GM19328 (cell line): ENCODE data around the gene USP6.
"Not testable (repeated sequence)": the region's sequence is repeated elsewhere in the genome, so short reads cannot be mapped to it uniquely, and the experiment has no call there.

Experiments used
- ATAC-seq: cut with Tn5 transposase; IDR thresholded peaks from one replicate; pipeline ENCODE4 v1.9.1; 2021; ENCODE audit warnings: mild to moderate bottlenecking, moderate library complexity; ENCODE audit not compliant: unreplicated experiment

The USP6 gene

DNA sequence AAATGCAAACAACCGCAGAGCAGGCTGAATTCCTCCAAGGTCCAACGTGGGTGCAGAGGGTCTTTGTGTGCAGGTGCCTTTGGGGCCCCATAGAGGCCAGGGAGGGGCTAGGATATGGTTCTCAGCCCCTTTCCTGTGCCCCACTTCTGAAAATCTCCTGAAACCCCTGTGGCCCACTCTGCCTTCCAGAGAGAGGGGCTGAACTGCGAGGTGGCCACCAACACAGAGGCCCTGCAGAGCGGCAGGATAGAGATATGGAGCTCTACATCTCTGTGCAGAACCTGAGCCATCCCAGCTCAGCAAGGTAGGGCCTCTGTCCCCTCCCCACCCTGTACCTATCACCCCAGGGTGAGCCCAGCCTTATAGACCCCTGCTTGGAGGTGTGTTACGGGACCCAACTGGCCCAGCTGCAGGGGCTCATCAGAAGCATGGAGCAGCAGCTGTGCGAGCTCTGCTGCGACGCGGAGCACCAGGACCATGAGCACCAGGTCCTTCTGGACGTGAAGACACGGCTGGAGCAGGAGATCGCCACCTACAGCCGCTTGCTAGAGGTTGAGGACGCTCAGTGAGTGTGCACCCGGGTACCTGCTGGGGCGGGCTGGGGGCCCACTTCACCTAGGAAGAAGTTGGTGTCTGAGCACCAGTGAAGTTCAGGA, 5.5 kb downstream of the USP6 start:
- no peak for ATAC-seq

DNA sequence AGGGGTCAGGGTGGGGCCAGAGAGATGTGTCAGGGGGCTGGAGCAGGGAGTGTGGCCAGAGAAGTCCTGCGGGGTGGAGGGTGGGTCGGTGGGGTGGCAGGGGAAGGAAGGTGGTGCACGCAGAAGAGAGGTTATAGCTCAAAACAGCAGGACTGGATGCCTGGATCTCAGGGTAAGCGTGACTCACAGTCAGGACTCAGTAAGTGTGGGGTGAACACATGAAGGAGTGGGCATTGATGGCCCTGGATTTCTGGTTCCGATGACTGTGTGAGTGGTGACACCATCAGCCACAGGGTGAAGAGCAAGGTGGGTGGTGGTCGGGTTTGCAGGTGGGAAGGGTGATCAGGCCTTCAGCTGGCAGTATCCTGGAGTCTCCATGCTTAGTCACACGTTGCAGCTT, 6.2 kb downstream of the USP6 start:
- ATAC-seq, result not testable (repeated sequence)

- no peak for ATAC-seq
Measured at GRCh38 chr17:5122586-5123342, 6.9 kb downstream of the USP6 start.

DNA sequence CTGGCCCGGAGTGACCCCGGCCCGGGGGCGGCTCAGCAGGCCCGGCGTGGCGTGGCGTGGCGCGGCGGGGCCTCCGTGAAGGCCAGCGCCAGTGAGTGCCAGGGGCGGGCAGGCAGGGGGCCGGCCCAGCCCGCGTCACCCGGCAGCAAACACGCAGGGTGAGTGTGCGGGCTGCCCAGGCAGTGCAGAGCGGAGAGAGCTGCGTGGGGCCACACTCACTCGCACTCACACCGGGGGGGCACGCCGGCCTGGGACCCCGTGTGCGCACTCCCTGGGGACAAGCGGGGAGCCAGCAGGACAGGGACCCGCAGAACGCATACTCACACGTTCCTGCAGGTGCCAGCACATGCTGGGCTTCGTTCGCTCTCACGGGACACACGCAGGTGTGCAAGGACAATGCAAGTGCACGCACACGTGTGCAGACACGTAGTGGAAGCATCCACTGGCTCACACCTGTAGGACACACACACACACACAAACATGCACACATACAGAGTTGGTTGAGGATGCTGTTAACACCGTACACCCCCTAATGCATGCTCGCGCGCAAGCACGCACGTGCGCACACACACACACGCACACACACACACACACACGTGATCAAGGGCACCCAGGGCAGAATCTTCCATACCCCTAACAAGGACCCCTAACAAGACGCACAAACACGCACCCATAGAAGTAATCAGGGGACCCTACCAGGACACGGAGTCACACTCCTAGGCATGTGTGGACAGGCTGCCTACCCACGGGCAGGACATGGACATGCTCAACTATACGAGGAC, 7.7 kb downstream of the USP6 start:
- no peak for ATAC-seq

GRCh38 chr17:5124125-5124760, 8.4 kb downstream of the USP6 start:
- ATAC-seq, result not testable (repeated sequence)

DNA sequence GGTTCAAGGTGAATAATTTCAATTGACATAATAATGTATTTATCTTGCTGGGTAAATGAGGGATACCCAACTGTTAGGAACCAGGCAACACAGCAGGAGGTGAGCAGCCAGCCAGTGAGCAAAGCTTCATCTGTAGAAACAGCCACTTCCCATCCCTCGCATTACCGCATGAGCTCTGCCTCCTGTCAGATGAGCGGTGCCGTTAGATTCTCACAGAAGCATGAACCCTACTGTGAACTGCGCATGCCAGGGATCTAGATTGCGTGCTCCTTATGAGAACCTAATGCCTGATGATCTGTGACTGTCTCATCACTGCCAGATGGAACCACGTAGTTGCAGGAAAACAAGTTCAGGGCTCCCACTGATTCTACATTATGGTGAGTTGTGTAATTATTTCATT, 9.1 kb downstream of the USP6 start:
- not testable (repeated sequence) for ATAC-seq

GRCh38 chr17:5126719-5127488, 11.1 kb downstream of the USP6 start:
- no peak for ATAC-seq

- ATAC-seq, result no peak
Measured at GRCh38 chr17:5127910-5128309, 12.1 kb downstream of the USP6 start.

DNA sequence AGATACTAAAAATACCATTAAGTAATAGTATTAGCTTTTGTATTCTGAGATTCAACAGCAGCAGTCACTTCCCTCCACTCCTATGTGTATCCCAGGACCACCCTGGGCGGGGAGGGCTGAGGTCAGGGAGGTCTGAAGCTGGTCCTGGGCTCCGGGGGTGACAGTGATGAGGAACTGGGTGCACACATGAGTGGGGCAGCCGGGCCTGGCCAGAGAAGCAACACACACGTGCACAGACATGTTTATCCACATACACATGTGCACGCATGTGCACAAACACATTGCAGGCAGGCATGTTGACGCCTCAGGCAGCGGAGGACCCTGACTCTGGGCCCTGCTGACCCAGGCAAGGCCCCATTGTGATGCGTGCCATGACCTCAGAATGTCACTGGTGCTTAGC, 12.6 kb downstream of the USP6 start:
- ATAC-seq, result not testable (repeated sequence)

DNA sequence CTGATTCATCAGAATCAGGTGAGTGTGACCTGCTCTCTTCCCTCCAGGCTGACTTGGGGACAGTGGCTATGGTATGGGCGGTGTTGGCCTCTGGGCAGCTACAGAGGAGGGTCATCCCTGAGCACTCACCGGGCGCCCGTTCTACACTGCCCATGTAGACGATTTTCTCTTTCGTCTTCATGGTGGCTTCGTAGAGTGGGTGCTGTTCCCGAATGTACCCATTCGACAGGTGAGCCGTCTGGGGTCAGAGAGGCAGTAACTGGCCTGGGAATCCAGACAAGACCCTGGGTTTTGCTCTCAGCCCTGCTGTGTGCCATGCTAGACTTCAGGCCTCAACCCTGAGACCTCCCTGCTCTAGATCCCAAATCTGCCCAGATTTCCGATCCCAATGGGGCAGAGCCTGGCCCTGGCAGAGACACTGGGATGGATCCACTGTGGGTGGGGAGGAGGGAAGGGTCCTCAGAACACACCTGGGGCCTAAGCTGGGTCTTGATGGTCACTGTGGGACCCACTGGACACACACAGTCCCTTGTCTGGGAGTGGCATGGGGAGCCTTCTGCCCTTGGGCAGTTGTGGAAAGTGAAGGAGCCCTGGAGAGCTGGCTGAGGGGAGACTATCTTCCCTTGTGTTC, 13.2 kb downstream of the USP6 start:
- no peak for ATAC-seq

- ATAC-seq, result not testable (repeated sequence)
Measured at GRCh38 chr17:5129770-5130169, 13.9 kb downstream of the USP6 start.

DNA sequence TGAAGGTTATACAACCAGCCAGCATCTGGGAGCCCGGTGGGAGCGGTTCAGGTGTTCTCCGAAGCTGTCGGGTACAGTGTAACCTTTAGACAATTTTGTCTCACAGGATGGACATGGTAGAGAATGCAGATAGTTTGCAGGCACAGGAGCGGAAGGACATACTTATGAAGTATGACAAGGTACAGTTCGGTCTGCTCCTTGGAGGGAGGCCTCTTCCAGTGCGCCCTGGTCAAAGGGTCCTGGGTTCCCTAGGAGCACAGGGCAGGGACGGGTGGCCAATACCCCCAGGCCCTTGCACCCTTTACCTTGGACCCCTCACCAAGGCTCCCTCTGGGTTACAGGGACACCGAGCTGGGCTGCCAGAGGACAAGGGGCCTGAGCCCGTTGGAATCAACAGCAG, 14.4 kb downstream of the USP6 start:
- not testable (repeated sequence) for ATAC-seq

GRCh38 chr17:5130687-5131086, 14.9 kb downstream of the USP6 start:
- ATAC-seq, result not testable (repeated sequence)

DNA sequence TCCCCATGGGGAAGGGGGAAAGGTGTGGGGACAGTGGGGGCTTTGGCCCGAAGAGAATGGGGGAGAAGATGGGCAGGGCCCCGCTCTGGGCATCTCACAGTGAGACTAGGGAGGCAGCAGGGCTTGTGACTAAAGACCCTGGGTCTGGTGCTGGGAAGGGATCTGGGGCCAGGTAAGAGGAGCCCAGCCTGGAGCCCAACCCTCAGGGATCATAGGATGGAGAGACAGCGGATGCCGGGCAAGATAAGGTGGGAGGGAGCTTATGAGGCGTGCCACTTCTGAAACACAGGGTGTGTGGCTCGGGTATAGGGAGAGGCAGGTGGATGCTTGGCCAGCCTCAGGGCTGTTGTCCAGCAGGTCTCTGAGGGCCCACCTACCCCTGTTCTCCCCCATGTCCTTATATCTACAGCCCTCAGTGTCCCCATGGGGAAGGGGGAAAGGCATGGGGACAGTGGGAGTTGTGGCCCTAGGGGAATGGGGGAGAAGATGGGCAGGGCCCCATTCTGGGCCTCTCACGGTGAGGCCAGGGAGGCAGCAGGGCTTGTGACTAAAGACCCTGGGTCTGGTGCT, 15.4 kb downstream of the USP6 start:
- no peak for ATAC-seq

DNA sequence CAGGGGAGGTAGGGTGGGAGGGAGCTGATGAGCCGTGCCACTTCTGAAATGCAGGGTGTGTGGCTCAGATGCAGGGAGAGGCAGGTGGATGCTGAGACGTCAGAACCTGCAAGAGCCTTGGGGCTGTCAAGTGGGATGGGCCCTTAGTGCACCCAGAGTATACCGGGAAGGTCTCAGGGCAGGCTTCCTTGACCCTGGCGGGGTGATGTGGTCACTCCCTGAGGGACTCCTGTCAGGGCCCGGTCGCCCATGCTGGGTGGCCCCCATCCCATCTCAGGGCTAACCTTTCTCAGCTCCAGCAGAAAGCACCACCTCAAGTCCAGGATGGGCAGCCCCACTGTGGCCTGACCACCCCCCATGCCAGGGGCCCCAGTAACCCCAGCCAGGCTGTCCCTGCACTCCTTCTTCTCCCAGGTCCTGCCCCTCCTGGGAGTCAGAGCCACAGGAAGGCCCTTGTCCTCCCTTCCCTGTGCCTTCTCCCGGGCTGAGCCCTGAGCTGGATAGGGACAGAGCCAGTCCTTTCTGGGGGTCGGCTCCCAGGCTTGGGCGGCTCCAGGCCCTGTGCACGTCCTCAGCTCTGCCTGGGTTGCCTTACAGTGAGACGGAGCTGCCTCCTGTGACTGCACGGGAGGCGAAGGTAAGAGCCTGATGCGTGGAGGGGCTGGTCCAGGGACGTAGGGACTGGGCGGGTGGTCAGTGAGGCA, 16.1 kb downstream of the USP6 start:
- not testable (repeated sequence) for ATAC-seq

DNA sequence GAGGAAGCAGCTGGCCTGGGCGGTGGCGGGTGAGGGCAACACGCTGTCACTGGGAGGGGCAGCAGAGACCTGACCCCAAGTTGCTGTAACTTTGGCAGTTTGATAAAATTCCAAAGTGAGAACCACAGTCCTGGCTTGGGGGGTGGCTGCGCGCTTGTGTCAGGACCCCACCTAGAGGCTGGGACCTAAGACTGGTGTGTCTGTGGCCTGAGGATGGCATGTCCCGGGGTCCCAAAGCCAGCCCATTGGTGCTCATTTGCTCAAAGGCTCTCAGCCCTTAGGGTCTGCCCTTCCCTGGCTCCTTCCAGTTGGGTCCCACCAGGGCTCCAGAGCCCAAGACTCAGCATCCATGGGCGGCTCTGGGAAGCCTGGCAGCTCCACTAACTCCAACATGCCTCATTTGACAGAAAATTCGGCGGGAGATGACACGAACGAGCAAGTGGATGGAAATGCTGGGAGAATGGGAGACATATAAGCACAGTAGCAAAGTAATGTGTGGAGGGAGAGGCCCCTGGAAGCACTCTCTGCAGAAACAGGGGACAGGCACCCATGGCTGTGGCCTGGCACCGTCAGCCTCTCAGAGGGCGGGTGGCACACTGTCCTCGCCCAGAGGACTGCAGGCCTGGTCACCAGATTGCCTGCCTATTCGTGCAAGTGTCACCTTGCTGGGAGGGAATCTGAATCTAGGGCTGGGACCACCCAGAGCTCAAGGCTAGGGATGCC, 16.8 kb downstream of the USP6 start:
- ATAC-seq, result not testable (repeated sequence)

- ATAC-seq, result no peak
Measured at GRCh38 chr17:5133311-5133710, 17.5 kb downstream of the USP6 start.

DNA sequence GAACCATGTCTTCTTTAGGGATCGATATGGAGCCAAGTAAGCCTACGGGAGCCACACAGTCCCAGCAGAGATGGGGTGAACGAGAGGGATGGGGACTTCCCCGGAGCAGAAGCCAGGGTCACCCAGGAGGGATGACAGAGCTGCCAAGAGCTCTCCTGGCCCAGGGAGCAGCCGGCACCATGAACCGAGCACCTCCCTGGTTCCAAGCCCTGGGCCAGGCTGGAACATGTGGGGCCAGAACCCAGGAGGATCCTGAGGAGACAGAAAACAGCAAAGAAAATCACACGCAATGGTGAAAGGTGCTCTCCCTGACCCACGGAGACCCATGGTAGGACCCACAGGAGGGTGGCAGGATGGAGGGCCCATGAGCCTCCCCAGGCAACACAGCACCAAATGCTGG, 18.1 kb downstream of the USP6 start:
- ATAC-seq, result not testable (repeated sequence)
